Ovary (tissue), 3 donors: ENCODE measurements around the gene C1QTNF8.

ENCODE experiments used
- EP300 ChIP-seq: sonication (generic); formaldehyde crosslinking; IDR thresholded peaks from one replicate; pipeline ENCODE4 v1.6.1; 2017; ENCODE audit warnings: antibody characterized with exemption
- POLR2A ChIP-seq: fragments of 450-650 bp; IDR thresholded peaks from one replicate; pipeline ENCODE4 v1.6.1; 2017; ENCODE audit warnings: antibody characterized with exemption, mild to moderate bottlenecking, moderate library complexity
- TF ChIP-seq, protein P1 (sequence below), 3 donors: fragments of 450-650 bp in 2 of 3; fragments of 200-600 bp in 1 of 3; IDR thresholded peaks; one replicate each; pipeline versions ENCODE4 v1.5.1 to v1.8.0; 2016 to 2022; ENCODE audit warnings: antibody characterized with exemption in 3 of 3, mild to moderate bottlenecking in 1 of 3
- donor health status: DM: no; HTN: no; CAD: no.

DNA sequence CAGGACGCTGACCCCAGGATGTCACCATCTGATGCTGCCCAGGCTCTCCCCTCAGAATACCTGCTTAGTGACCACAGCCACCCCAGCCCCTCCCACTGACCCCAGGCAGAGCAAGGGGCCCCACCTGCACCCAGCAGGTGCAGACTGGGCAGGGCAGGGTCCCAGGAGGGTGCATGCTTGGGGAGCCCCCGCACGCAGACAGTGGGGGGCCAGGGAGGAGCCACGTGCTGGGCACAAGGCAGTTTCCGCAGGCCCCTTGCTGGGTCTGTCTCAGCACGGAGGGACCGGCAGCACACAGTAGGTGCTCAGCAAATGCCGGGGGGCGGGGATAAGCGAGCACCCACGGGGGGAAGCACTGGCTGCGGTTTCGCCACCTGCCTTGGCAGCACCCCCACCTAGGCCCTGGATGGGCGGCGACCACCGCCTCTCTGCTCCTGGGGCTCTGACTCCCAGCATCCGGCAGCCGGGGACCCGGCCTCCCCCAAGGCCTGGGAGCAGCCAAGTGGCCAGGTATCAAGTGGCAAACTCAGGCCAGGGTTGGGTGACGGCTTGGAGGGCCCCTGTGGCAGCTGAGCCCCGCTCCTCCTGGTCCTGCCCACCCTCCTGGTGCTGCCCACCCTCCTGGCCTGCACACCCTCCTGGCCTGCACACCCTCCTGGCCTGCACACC, 42.2 kb downstream of the C1QTNF8 start:
- TF ChIP-seq, protein P1, sequence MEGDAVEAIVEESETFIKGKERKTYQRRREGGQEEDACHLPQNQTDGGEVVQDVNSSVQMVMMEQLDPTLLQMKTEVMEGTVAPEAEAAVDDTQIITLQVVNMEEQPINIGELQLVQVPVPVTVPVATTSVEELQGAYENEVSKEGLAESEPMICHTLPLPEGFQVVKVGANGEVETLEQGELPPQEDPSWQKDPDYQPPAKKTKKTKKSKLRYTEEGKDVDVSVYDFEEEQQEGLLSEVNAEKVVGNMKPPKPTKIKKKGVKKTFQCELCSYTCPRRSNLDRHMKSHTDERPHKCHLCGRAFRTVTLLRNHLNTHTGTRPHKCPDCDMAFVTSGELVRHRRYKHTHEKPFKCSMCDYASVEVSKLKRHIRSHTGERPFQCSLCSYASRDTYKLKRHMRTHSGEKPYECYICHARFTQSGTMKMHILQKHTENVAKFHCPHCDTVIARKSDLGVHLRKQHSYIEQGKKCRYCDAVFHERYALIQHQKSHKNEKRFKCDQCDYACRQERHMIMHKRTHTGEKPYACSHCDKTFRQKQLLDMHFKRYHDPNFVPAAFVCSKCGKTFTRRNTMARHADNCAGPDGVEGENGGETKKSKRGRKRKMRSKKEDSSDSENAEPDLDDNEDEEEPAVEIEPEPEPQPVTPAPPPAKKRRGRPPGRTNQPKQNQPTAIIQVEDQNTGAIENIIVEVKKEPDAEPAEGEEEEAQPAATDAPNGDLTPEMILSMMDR (IDR thresholded peaks at IDR 0.05): no peak
- no peak for TF ChIP-seq POLR2A
- TF ChIP-seq EP300: no peak
